NCI-H524 treated with DMSO at 0.1 percent for 48 hours (cell line): ENCODE data around the gene CSPG4.
"Not testable (repeated sequence)": the region's sequence is repeated elsewhere in the genome, so short reads cannot be mapped to it uniquely, and the experiment has no call there.

Experiments
- DNase-seq: peaks from one replicate; lab custom pipeline; 2025; lab: John Stamatoyannopoulos, UW

Gene CSPG4

DNA sequence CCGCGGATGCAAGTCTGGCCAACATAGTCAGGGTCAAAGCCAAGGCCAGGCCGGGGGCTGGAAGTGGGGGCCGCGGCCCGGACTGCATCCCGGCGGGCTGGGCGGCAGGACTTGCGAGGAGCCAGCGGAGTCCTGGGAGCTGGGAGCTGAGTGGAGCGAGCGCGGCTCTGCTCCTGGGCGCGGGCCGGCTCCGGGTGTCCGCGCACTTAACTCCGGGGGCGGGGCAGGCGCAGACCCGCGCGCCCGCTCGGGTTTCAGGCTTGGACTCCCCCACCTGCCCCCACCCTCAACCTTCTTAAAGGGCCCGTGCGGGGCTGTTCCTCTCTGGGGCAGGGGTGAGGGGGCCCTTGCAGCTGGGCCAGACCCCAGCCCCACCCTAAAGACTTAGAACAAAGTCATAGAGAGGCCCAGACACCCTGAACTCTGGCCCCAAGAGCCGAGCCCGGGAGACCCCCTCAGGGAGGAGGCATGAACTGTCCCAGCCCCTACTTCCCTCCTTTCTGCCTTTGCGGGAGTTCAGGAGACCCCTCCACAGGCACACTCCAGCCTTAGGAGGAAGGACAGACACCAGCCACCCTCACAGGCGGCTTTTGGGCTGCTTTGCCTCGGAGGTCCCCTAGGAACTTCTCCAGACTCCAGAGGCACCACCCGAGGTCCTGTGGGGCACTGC lies at the start of gene CSPG4:
Gene CSPG4 (minus strand): TSS at position 181 of the 670 bp plus-strand sequence. CDS start 93 bp downstream, at position 88.
- DNase-seq: no peak

DNA sequence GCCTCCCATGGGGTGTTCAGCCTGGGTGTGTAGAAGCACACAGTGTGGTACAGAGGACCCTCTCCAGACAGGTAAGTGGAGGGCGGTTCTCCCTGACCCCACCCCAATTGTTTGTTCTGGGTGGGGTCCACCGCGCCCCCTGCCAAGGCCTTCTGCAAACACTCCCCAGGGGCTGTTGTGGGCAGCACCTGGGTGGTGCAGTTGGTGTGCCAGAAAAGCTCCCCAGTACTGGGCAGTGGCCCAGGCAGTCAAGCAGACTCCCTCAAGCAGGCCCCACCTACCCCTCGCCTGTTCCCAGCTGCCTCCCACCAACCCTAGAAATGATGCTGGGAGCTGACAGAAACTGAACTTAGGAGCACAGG lies 49.7 kb upstream of the CSPG4 start:
- not testable (repeated sequence) for DNase-seq

DNA sequence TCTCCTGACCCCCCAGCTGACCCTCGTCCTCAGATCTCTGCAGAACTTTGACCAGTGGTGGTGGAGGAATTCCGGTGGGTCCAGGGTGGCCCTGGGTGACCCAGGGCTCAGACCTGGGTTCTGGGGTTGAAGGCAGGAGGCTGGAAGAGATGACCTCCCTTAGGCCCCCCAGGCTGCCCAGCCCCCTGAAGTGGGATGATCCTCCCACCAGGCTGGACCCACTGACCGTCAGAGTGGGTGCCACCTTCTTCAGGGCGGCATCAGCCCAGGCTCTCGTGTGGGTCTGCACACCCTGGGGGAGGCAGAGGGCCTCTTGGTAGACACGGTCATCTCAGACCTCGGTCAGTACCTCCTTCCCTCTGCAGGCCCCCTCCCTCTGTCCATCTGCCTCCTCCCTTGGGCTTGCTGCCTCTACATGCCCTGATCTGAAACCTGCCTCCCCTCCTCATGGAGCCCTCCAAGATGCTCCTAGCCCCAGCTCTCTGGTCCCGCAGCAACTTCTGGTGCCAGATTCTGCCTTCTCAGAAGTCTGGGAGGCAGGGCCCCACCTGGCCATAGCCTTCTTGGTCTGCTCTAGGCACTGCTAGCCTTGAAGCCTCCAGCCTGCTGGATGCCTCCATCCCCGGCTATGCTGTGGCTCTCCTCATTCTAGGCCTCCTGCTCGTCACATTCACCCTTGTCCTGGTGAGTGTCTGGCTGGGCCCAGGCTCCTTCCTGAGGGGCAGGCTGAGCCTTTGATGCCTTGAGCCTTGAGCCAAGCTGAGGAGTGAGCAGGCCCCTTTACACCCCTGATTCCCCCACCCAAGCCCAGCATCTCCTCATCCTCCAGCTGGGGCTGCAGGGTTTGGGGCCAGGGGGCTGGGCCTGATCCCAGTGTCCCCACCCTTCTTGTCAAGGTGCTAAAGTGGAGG lies 49.1 kb upstream of the CSPG4 start:
- no peak for DNase-seq

- DNase-seq: no peak
These were observed 48.2 kb upstream of the CSPG4 start for GRCh38 chr15:75760704-75761435.

DNA sequence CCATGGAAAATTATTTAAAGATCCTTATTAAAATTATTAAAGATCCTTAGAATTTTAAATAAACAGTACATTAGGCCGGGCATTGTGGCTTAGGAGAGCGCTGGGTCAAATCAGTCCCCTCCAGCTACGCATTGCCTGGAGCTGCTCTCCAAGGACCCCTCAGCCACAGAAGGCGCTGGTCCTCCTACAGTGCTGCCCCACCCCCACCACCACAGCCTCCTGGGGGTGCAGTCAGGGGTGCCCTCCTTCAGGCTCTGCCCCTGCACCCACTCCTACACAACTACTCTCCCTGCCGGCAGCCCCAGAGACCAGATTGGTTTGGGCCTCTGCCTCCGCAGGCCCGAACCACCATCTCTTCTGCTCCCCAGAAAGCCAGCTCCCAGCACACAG lies 47.5 kb upstream of the CSPG4 start:
- not testable (repeated sequence) for DNase-seq

- DNase-seq: no peak
These were observed 46.9 kb upstream of the CSPG4 start for GRCh38 chr15:75759416-75760130.

DNA sequence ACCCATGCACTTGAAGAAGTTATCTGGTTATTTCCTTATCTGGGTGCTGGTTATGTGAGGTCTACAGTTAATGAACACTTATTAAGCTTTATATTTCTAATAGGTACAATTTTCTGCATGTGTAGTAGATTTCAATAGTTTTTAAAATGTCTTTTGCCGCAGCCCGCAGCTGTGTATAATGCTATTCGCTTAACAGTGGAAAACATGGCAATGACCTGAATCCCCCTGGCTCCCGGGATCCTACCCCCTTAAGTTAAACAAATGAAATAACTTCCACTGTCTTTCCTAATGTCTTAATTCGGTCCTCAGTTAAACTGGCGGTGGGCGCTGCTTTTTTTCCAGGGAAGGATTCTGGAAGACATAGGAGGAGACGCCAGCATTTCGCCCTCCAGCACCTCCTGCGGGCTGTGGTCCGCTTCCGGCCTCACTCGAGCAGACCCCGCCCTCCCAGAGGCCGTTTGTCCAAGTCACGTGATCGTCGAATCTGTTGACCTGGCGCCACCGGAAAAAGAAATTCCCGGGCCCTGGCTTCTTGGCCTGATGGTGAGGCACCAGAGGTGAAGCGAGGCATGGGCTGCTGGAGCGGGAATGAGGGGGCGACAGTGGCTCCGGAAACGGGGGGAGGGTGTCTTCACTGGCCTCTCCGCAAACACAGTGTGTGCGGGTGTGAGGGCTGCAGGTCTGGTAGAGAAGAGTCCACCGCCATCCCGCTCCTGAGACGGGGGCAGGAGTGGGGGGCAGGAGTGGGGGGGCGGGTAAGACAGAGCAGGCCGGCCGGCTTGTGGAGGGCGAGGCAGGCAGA lies 45.6 kb upstream of the CSPG4 start:
- peak; percentile 82 for DNase-seq

DNA sequence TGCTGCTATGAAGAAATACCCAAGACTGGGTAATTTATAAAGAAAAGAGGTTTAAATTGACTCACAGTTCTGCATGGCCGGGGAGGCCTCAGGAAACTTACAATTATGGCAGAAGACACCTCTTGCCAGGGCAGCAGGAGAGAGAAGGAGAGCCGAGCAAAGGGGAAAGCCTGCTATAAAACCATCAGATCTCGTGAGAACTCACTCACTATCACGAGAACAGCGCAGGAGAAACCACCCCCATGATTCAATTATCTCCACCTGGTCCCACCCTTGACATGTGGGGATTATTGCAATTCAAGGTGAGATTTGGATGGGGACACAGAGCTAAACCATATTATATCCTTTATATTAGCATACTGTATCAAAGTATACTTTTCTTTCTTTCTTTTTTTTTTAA lies 42.2 kb upstream of the CSPG4 start:
- DNase-seq: not testable (repeated sequence)

GRCh38 chr15:75753145-75753544 lies 40.5 kb upstream of the CSPG4 start:
- no peak for DNase-seq

DNA sequence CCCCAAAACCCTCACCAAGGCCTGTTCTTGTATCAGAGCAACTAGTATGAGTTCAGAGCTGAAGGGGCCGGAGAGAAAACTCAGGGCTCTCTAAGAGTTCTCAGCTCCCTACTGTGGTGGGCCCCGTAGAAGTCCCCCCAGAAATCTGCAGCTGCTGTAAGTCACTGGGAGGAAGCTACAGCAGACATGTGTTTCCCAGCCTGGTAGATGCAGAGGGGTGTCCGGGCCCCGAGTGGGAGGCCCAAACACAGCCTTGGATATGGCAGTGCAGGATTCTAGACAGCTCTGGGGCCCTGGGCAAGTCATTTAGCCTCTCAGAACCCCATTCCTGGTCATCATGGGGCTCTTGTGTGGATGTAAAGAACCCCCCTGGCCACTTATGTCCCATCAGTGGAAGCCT lies 39.2 kb upstream of the CSPG4 start:
- DNase-seq: no peak

GRCh38 chr15:75751116-75751875 lies 38.6 kb upstream of the CSPG4 start:
- no peak for DNase-seq

- DNase-seq: no peak
These were observed 37.8 kb upstream of the CSPG4 start for GRCh38 chr15:75750261-75751050.

DNA sequence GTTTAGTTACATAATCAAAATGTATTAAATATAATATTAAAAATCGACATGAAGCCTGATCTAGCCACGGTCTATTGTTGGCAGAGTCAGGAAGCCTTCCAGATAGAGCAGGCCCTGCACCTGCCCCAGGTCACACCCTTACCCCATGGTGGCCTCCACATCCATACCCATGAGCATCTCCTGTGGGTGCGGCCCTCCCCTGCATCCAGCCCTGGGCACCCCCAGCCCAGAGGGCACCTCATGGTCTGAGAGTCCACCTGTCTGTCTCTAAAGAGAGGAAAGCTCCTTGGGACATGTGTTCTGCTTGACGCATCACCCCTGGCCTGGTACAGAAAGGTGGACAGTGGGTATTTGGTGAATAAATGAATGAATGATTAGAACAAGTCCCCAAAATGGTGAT lies 37.2 kb upstream of the CSPG4 start:
- no peak for DNase-seq

- DNase-seq: not testable (repeated sequence)
These were observed 36.2 kb upstream of the CSPG4 start for GRCh38 chr15:75748882-75749281.

- DNase-seq: not testable (repeated sequence)
These were observed 34.5 kb upstream of the CSPG4 start for GRCh38 chr15:75747121-75747520.

GRCh38 chr15:75745305-75745704 lies 32.7 kb upstream of the CSPG4 start:
- no peak for DNase-seq

DNA sequence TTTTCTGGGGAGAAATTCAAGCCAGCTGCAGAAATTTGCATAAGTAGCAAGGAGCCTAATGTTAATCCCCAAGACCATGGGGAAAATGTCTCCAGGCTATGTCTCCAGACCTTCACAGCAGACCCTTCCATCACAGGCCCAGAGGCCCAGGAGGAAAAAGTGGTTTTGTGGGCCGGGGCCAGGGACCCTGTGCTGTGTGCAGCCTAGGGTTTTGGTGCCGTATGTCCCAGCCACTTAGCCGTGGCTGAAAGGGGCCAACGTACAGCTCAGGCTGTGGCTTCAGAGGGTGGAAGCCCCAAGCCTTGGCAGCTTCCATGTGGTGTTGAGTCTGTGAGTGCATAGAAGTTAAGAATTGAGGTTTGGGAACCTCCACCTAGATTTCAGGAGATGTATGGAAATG lies 29.7 kb upstream of the CSPG4 start:
- not testable (repeated sequence) for DNase-seq

DNA sequence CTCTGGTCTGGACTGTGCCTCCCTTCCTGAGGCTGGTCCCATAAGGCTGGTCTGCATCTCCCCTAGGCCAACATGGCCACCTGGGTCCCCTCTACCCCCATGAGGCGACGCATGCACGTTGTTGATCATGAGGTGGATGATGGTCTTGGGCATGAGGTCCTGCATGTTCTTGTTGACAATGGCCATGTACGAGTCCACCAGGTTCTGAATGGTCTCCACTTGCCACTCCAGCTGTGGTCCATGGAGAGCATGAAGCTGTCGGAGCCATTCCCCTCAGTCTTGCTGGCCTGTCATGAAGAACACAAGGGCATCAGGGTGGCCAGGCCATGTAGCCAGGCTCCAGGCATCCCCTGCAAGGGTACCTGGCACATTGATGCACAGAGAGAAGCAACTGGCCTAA lies 27.1 kb upstream of the CSPG4 start:
- DNase-seq: no peak

DNA sequence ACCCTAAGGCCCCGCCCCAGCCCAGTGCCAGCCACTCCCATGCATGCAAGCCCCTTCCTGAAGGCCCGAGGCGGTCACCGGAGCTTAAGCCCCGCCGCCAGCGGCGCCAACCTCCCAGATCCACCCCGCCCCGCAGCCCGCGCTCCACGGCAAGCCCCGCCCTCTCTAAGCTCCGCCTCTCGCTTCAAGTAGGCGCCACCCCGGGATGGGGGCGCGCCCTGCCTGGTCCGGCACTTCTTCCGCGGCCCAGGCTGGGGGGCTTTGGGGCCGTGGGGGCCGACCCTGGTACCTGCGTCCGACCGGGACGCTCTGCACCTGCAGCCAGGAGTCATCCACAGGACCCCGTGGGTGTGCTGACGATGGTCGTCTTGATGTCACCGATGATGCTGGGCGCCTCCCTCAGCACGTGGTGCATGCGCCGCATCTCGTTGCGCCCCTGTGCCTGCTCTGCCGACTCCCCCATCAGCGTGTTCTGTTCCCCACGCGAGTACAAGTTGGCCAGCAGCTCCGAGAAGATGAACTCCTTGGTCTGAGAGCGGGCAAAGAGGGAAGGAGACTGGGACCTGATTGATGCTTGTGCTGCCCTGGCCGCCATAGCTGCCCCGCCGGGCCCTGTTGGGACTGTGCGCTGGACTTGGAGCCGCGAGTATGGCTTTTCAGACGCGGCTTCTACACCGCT lies 26.1 kb upstream of the CSPG4 start:
- peak; percentile 47 for DNase-seq
